ENCODE results near the gene TTLL6. TPM values are rescaled to one million over a fixed set of nuclear protein-coding genes. Genes with fewer than 3 reads are reported as not detected.
"Not testable (repeated sequence)": the region's sequence is repeated elsewhere in the genome, so short reads cannot be mapped to it uniquely, and the experiment has no call there.

Gene TTLL6
- total RNA-seq (ENCODE audit: insufficient read depth, low replicate concordance) = not detected

DNA sequence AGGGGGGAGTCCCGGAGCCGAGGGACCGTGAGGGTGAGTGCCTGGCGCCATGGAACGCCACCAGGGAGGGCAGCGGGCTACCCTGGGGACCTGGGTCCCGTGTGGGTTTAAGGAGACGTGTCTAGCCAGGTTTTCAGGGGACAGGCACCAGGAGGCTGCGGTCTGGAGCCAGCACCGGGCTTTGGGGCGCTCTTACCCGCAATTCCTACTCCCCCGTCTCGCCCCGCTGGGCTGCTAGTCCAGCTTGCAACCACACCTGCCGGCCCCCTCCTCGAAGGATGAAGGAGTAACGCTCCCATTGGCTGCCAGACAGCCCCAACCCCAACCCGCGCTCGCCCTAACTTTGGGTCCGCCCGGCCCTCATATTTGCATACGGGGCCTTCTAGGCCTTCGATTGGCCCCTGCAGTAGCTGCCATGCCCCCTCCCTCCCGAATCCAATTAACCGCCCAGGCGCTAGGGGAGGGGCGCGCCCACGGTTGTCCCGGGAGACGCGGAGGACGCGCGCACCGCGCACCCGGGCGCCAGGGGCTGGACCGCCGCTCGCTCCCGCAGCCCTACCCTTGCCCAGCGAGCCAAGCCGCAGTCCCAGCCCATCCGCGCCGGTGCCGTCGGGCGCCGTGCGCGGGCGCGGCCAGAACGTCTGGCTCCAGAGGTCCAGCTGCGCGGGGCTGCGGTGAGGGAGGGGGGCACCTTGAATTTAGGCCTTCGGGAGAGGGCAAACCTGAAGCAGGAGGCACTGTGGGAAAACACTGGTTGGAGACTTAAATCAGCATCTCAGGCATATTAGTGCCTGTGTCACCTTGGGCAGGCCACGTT lies at the start of gene TTLL6:
Gene TTLL6, minus strand, starts transcription at position 456 of the 817 bp plus-strand sequence. Its CDS starts 157 bp downstream, at position 299.
- DNase-seq (ENCODE audit: low spot score) = peak; percentile 86

DNA sequence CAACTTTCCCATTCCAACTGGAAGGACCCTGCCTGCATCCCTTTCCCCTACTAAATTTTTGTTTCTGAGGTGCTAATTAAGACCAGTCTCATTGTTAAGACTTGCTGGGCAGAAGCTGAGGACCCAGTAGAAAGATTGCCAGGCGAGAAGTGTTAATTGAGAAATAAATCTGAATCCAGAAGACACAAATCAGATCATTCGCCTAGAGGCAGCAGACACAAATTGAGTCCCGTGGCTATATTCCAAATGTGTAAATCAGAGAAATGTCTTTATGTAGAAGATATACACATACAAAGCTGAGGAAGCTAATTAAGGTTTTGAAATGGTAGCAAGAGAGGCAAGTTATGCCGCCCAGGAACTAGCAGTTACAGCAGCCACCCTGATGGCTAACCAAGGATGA lies 43.4 kb upstream of the TTLL6 start:
- no peak for DNase-seq (ENCODE audit: low spot score)

DNA sequence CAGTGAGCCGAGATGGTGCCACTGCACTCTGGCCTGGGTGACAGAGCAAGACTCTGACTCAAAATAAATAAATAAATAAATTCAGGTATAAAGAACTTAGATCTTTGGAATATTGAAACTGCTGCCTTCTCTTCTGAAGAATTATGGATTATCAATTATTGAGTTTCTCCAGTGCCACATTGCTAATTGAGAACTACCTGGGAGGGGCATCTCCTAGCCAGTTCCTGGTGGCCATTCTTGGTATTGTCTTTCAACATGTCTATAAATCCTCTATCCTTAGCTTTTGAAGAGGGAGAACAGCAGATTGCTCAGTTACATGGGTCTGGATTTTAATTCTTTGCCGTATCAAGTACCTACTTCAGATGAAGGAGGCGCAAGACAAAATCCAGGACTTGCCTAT lies 43.0 kb upstream of the TTLL6 start:
- DNase-seq (ENCODE audit: low spot score) = no peak

DNA sequence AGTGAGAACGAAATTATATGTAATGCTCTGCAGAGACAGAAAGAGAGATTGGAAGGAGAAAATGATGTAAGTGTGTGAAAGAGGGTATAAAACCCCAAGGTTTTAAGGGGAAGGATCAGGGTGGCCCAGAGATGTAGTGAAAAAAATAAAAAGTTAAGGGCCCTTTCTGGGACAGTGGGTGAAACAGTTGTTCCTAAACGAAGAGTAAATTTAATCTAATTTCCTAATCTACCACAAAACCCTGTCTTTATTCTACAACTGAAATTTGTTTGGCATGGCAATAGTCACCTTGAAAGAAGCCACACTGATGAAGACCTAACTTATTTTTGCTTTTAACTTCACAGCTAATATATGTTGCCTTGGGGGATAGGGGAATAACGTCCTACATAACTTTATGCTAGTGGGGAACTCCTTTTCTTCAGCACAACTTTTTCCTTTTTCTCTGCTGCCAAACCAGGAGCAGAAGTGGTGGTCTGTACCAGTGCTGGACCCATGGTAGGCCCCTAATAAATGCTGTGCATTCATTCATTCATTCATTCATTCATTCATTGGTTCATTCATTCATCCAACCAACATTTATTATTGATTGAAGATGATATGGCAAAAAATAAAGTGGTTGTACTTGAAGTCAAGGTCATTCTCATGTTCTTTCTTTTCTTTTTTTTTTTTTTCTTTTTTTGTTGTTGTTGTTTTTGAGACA lies 39.2 kb upstream of the TTLL6 start:
- DNase-seq (ENCODE audit: low spot score) = no peak

DNA sequence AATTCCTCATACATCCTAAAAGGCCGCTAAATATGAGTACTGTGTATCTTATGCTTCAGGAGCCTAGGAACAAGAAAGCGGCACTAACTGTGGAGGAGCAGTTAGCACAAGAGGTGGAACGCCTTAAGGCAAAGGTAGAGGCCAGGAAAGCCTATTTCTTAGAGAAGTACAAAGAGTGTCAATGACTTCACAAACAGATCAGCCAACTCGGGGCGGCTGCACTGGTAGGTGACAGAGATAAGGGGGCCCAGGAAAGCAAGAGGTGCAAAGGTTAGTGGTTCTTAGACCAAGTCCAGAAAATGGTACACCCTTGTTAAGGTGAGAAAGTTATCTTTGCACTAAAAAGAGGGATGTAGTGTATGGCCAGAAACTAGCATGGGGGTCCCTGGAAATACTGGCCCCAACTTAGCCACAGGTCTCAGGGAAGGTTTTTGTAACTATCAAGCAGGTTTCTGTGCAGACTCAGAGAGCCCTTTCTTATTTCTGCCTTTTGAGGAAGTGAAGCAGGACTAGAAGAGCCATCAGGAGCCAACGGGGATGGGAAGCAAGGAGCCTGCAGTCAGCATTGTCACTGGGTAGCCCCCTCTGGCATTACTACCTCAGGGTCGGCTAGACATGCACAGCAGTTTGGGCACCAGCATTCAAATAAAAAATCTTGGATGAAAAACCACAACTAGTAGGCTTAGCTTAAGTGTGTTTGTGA lies 37.9 kb upstream of the TTLL6 start:
- no peak for DNase-seq (ENCODE audit: low spot score)

DNA sequence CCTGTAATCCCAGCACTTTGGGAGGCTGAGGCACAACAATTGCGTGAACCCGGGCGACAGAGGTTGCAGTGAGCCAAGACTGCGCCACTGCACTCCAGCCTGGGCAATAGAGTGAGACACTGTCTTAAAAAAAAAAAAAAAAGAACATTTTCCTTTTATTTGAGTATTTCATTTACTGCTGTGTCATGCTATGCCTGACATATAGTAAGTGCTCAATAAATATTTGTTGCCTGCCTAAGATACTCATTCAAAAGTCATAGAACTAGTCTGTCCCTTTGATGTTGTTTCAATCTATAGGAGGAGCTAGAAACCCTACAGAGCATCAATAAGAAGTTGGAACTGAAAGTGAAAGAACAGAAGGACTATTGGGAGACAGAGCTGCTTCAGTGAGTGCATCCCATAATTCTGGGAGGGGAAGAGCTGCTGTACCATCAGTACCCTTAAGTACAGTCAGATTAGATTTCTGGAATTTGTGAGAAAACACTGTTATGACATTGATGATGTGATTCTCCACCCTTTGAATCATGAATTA lies 33.8 kb upstream of the TTLL6 start:
- no peak for DNase-seq (ENCODE audit: low spot score)

DNA sequence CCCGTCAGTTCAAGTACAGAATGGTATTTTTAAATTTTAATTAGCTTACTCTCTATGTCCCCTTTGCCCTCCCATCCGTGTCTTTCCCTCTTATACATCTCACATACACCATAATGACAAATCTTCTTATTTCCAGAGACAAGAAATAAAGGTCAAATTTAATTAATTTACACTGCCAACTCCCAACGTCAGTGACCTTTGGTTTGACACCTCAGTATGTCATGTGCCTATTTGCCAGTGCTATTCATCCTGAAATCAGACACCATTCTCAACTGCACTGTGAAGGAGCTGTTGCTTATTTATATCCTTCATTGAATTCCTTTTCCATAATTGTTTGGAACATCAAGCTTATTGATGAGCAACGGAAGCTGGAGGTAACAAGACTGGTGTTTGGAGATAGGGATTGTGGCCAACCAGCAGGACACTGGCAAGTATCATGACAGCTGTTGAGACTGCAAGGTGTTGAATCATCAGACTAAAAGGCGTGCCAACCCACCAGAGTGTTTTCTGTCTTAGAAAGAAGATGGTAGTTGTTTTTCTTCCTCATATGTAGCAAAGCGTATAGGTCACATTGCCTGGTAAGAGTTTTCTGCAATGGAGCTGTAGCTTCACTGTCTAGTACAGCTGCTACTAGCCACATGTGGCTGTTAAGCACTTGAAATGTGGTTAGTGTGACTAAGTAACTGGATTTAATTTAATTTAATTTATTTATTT lies 26.3 kb upstream of the TTLL6 start:
- no peak for DNase-seq (ENCODE audit: low spot score)

DNA sequence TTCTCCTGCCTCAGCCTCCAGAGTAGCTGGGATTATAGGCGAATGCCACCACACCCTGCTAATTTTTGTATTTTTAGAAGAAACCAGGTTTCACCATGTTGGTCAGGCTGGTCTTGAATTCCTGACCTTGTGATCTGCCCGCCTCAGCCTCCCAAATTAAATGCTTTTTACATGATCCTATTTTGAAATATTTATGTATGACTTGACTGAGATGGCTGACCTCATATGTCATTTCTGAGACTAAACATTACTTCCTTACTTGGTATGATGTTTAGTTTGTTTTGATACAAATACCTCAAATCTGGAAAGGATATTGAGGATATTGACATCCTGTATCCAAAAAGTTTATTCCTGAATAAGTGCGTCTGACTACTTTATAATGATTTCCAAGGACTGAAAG lies 25.7 kb upstream of the TTLL6 start:
- no peak for DNase-seq (ENCODE audit: low spot score)

DNA sequence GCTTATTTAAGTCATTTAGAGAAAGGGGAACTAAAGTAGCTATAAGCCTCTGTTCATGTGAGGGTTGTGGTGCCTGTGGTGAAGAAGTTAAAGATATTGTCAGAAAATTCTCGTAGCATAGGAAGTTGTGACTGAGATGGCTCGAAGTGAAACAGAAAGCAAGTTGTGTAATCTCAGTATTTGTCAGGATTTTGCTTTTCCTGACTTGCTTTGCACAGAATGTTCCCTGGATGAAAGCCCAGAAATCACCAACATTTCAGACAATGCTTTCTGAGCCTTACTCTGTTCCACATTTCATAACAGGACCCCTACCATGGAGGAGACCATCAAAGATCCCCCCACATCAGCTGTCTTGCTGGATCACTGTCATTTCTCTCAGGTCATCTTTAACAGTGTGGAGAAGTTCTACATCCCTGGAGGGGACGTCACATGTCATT lies 24.4 kb upstream of the TTLL6 start:
- DNase-seq (ENCODE audit: low spot score) = peak; percentile 85

DNA sequence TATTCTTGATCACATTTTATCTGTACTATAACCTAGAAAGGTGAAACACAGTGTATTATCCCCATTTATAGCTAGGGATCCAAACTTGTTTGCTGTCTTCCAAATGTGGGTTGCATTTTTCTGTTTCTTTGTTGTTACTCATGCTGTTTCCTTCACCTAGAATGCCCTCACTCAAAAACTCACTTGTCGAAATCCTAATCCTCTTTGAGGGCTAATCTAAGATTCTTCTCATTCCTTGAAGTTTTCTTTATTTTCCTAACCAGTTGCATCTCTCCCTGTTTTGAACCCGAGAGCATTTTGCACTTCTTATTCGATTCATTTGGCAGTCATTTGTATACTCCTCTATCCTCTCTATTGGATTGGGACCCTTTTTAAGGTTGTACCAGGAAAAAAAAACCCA lies 23.4 kb upstream of the TTLL6 start:
- no peak for DNase-seq (ENCODE audit: low spot score)

DNA sequence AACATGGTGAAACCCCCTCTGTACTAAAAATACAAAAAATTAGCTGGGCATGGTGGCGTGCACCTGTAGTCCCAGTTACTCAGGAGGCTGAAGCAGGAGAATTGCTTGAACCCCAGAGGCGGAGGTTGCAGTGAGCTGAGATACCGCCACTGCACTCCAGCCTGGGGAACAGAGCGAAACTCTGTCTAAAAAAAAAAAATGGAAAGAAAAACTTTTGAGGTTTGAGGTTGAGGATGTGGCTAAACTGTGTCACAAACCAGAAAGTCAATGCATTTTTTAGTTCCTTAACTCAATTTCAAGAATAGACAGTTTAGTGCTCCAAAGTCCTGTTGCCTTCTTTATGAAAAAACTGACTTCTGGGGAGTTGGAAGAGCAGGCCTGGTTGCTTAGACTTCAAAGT lies 20.4 kb upstream of the TTLL6 start:
- DNase-seq (ENCODE audit: low spot score) = not testable (repeated sequence)

DNA sequence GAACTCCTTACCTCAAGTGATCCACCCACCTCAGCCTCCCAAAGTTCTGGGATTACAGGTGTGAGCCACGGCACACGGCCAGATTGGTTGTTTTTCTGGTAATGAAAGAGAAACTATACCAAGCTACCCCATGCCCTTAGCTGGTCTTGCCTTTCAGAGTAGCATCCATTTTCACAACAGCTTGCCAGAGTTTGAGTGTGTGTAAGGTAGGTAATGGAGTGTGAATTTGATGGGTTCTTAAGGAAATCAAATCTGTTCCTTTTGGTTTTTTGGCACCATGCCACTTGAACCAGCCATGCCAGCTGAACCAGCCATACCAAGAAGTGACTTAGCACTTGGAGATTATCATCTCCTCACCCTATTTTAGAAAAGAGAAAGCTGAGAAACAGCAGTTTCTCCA lies 18.9 kb upstream of the TTLL6 start:
- no peak for DNase-seq (ENCODE audit: low spot score)

DNA sequence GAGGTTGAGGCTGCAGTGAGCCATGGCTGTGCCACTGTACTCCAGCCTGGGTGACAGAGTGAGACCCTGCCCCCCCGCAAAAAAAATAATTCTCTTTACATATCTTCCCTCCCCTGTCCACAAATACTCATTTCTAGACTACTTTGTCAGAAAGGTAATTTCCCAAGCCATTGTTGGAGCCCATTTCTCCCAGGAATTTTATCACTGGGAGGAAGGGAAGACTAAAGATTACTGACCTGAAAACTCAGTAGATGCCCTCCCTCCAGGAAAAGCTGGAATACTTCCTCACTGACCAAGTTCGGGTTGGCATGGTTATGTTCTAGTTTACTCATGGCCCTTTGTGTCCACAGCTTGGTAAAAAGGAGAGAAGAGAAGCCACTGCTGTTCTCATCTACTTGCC lies 17.9 kb upstream of the TTLL6 start:
- no peak for DNase-seq (ENCODE audit: low spot score)

DNA sequence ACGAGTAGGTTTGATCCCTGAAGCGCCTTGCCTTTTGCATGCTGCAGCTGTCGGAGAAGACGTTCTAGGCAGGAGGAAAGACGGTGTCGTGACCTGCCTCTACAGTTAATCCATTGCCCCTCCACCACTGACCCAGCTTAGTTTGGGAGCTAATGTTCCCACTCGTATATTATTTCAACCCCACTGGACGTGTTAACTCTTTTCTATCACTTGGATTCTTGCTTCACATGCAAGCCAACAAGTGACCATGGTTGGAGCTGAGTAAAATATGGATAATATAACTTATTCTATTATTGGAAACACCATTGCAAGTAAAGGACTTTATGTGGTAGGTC lies 14.5 kb upstream of the TTLL6 start:
- no peak for DNase-seq (ENCODE audit: low spot score)

DNA sequence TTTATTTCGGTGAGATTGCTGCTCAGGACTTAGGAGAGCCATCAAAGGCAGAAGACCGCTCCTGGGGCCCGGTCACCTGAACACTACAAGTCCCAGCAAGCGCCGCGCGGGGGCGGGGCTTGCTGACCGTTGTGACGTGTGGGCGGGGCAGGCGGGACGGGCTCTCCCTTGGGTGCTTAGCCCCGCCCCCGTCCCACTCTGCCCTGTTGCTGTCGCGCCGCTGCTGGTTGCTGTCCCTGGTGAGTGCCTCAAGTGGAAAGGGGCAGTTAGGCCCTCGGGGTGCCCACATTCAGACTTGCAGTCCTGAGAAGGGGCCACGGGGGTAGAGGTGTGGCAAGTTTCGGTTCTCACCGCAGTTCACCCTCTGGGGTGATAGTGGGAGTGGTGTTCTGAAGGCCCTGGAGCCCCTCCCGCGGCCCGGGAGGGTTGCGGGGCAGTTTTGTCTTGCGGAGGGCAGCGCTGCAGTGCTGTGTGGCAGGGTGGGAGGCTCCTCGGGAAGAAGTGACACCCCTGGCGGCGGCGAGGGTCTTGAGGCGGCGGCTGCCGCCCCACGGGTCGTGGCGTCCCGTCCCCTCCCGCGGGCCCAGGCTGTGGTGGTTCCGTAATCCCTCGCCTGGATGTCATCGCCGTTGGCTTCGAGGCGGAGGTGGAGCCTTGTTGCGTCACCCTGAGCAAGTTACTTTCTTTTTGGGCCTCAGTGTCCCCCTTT lies 14.0 kb upstream of the TTLL6 start, which contains the start of gene CALCOCO2:
Gene CALCOCO2, plus strand, starts transcription at position 196 of the 709 bp plus-strand sequence. CDS start 10,673 bp downstream, outside the sequence.
- peak; percentile 96 for DNase-seq (ENCODE audit: low spot score)

DNA sequence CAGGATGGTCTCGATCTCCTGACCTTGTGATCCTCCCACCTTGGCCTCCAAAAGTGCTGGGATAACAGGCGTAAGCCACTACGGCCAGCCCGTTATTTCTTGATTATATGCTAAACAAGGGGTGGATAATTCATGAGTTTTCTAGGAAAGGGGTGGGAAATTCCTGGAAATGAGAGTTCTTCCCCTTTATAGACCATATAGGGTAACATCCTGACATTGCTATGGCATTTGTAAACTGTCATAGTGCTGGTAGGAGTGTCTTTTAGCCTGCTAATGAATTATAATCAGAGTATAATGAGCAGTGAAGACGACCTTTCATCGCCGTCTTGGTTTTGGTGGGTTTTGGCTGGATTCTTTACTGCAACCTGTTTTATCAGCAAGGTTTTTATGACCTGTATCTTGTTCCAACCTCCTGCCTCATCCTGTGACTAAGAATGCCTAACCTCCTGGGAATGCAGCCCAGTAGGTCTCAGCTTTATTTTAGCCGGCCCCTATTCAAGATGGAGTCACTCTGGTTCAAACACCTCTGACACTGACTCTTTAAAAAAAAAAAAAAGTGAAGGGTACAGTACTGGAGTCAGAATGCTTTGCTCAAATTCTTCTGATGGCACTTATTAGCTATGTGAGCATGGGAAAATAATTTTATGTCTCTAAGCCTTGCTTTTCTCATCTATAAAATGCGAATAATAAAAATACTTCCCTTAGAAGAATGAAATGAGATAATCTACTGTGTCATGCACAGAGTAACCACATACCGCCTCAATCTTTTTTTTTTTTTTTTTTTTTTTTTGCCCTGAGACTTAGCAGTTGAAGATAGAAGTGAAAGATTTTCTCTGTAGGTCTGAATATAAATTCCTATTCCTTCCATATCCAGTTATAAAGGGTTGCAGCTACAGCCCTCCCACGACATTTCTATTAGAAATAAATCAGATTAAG lies 8.7 kb upstream of the TTLL6 start:
- DNase-seq (ENCODE audit: low spot score) = no peak

DNA sequence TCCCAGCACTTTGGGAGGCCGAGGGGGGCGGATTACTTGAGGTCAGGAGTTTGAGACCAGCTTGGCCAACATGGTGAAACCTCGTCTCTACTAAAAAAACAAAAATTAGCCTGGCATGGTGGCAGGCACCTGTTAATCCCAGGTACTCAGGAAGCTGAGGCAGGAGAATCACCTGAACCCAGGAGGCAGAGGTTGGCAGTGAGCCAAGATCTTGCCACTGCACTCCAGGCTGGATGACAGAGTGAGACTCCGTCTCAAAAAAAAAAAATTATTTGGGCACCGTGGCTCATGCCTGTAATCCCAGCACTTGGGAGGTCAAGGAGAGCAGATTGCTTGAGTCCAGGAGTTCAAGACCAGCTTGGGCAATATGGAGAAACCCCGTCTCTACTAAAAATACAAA lies 3.9 kb upstream of the TTLL6 start:
- DNase-seq (ENCODE audit: low spot score) = not testable (repeated sequence)

DNA sequence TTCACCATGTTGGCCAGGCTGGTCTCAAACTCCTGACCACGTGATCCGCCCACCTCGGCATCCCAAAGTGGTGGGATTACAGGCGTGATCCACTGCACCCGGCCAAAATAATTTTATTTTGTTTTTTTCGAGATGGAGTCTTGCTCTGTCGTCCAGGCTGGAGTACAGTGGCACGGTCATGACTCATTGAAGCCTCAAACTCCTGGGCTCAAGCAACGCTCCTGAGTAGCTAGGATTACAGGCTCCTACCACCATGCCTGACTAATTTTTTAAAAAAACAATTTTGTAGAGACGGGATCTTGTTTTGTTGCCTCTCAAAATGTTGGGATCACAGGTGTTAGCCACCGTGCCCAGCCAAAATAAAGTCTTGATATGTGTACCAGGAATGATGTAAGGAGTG lies 2.4 kb upstream of the TTLL6 start:
- DNase-seq (ENCODE audit: low spot score) = no peak

DNA sequence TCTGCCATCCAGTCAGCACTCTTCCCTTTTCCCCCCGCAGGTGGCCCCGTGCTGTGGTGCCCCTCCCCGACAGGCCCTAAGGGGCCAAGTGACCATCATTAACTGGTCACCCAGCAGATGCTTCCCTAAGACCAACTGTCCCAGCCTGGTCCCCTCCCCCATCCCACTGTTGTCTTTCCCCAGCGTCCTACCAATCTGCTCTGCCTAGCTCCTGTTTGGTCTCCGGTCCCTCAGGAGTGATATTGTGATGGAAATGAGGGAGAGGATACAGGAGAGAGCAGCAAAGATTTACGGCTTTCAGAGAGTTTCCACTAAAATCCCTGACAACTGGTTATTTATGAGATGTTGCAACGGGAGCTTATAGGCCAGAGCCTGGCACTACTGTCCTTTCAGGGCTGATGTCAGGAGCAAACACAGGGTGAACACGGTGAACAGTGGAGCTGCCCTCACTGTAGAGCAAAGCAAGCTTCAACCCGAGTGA lies 1.4 kb upstream of the TTLL6 start:
- no peak for DNase-seq (ENCODE audit: low spot score)

DNA sequence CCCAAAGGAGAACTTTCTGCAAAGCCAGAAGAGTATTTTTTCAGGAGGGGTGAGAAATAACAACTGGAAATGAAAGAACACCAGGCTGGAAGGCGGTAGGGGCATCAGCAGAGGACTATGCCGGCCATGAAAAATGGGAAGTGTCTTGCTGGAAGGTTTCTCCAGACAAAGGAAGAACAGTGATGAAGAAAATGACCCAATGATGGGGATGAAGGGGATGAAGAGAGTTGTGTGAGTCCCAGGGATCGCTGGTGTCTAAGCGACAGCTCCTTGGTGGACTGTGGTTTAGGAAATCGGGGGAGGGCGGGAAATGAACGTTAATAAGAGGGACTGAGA lies 623 bp downstream of the TTLL6 start:
- no peak for DNase-seq (ENCODE audit: low spot score)

Data from umbilical cord (tissue), 2 donors.